Fibroblast of gingiva (primary cell): ENCODE results near the gene STAB1.

Experiments used
- DNase-seq: peaks from one replicate; pipeline ENCODE4 v3.0.0-alpha.2; 2011; ENCODE audit warnings: low read depth

Gene STAB1

GRCh38 chr3:52509753-52510328 is 14.7 kb downstream of the STAB1 start:
- DNase-seq = no peak

GRCh38 chr3:52511509-52511908 is 16.4 kb downstream of the STAB1 start:
- no peak for DNase-seq

- no peak for DNase-seq
Measured at GRCh38 chr3:52512105-52512504, 17.0 kb downstream of the STAB1 start.

- no peak for DNase-seq
Measured at GRCh38 chr3:52512727-52513126, 17.6 kb downstream of the STAB1 start.

GRCh38 chr3:52513281-52513680 is 18.1 kb downstream of the STAB1 start:
- DNase-seq = no peak

GRCh38 chr3:52514576-52514975 is 19.4 kb downstream of the STAB1 start:
- no peak for DNase-seq

- DNase-seq = no peak
Measured at GRCh38 chr3:52515192-52515591, 20.1 kb downstream of the STAB1 start.

GRCh38 chr3:52516509-52517195 is 21.5 kb downstream of the STAB1 start:
- no peak for DNase-seq

GRCh38 chr3:52517796-52518722 is 22.9 kb downstream of the STAB1 start:
- DNase-seq = no peak

- no peak for DNase-seq
Measured at GRCh38 chr3:52518723-52519444, 23.7 kb downstream of the STAB1 start.

- no peak for DNase-seq
Measured at GRCh38 chr3:52519445-52520140, 24.5 kb downstream of the STAB1 start.

- DNase-seq = no peak
Measured at GRCh38 chr3:52520141-52520667, 25.1 kb downstream of the STAB1 start.

- no peak for DNase-seq
Measured at GRCh38 chr3:52520716-52521487, 25.8 kb downstream of the STAB1 start.

GRCh38 chr3:52521488-52521824 is 26.3 kb downstream of the STAB1 start:
- no peak for DNase-seq

- no peak for DNase-seq
Measured at GRCh38 chr3:52521881-52522650, 26.9 kb downstream of the STAB1 start.

- no peak for DNase-seq
Measured at GRCh38 chr3:52522651-52523251, 27.6 kb downstream of the STAB1 start.

GRCh38 chr3:52523386-52524257 is 28.5 kb downstream of the STAB1 start:
- no peak for DNase-seq

GRCh38 chr3:52524258-52524751 is 29.2 kb downstream of the STAB1 start:
- DNase-seq = no peak
